ENCODE results near the gene COL9A3. TPM values are rescaled to one million over a fixed set of nuclear protein-coding genes. Genes with fewer than 3 reads are reported as not detected.

Gene COL9A3
- total RNA-seq, 2 experiments from 2014 or later = 0.45 TPM; not detected in 1

GRCh38 chr20:62821726-62822210 lies 4.9 kb downstream of the COL9A3 start:
- Mint-ChIP-seq H3K4me1 (no peaks in the 10 kb centered on the region), H3K27ac (no peak overlapping the region), H3K9me3 (ENCODE audit: low read depth) (no peaks in the 10 kb centered on the region), H3K27me3 (peaks cover 10% of the 10 kb centered on the region), H3K4me3 (no peak overlapping the region), H3K36me3 (no peaks in the 10 kb centered on the region)
- CTCF ChIA-PET = interaction anchor here (1.4 kb wide), 1 partner anchor 13 kb away, joined by 11 read pairs; no protein-coding TSS in a partner anchor
- ATAC-seq (no peak), DNase-seq (no peak)

- DNase-seq (no peak), ATAC-seq (no peak)
- CTCF ChIA-PET = interaction anchor here (0.6 to 1.4 kb wide), 6 partner anchors 14 to 187 kb away, joined by 3 to 11 read pairs (median 3); no protein-coding TSS in a partner anchor
- peaks cover 10% of the 10 kb centered on the region for H3K27me3 Mint-ChIP-seq
- no peaks in the 10 kb centered on the region for H3K4me1 Mint-ChIP-seq
- no peaks in the 10 kb centered on the region for H3K9me3 Mint-ChIP-seq (ENCODE audit: low read depth)
- no peaks in the 10 kb centered on the region for H3K36me3 Mint-ChIP-seq
- no peak overlapping the region for H3K27ac Mint-ChIP-seq
- no peak overlapping the region for H3K4me3 Mint-ChIP-seq
These were observed 5.5 kb downstream of the COL9A3 start for GRCh38 chr20:62822239-62822787.

GRCh38 chr20:62822788-62823651 lies 6.2 kb downstream of the COL9A3 start:
- Mint-ChIP-seq H3K27me3 (peaks cover 6% of the 10 kb centered on the region), H3K36me3 (no peaks in the 10 kb centered on the region), H3K4me1 (no peaks in the 10 kb centered on the region), H3K27ac (no peak overlapping the region), H3K4me3 (no peak overlapping the region), H3K9me3 (ENCODE audit: low read depth) (no peaks in the 10 kb centered on the region)
- DNase-seq (peak; percentile 73), ATAC-seq (peak; percentile 69)
- CTCF ChIA-PET = interaction anchor here (0.6 to 1.4 kb wide), 6 partner anchors 15 to 186 kb away, joined by 3 to 11 read pairs (median 3); no protein-coding TSS in a partner anchor

- DNase-seq (no peak), ATAC-seq (no peak)
- Mint-ChIP-seq H3K4me1 (no peaks in the 10 kb centered on the region), H3K4me3 (no peak overlapping the region), H3K9me3 (ENCODE audit: low read depth) (no peaks in the 10 kb centered on the region), H3K27me3 (no peaks in the 10 kb centered on the region), H3K36me3 (no peaks in the 10 kb centered on the region), H3K27ac (no peak overlapping the region)
- CTCF ChIA-PET = interaction anchor here (1.3 to 1.4 kb wide), 2 partner anchors 25 to 30 kb away, joined by 3 to 4 read pairs; no protein-coding TSS in a partner anchor
These were observed 7.0 kb downstream of the COL9A3 start for GRCh38 chr20:62823688-62824475.

GRCh38 chr20:62824476-62825332 lies 7.9 kb downstream of the COL9A3 start:
- DNase-seq = no peak
- no peaks in the 10 kb centered on the region for H3K4me1 Mint-ChIP-seq
- no peak overlapping the region for H3K27ac Mint-ChIP-seq
- H3K36me3 Mint-ChIP-seq = no peaks in the 10 kb centered on the region
- CTCF ChIA-PET = interaction anchor here (0.8 kb wide), 1 partner anchor 16 kb away, joined by 3 read pairs; no protein-coding TSS in a partner anchor
- no peak overlapping the region for H3K4me3 Mint-ChIP-seq
- ATAC-seq = peak; percentile 51
- no peaks in the 10 kb centered on the region for H3K27me3 Mint-ChIP-seq
- no peaks in the 10 kb centered on the region for H3K9me3 Mint-ChIP-seq (ENCODE audit: low read depth)

GRCh38 chr20:62825333-62825985 lies 8.6 kb downstream of the COL9A3 start:
- CTCF ChIA-PET = interaction anchor here (0.8 kb wide), 1 partner anchor 17 kb away, joined by 3 read pairs; no protein-coding TSS in a partner anchor
- no peak overlapping the region for H3K4me3 Mint-ChIP-seq

GRCh38 chr20:62825986-62826645 lies 9.3 kb downstream of the COL9A3 start:
- no peaks in the 10 kb centered on the region for H3K27me3 Mint-ChIP-seq
- no peaks in the 10 kb centered on the region for H3K36me3 Mint-ChIP-seq
- CTCF ChIA-PET = no interaction called here
- no peaks in the 10 kb centered on the region for H3K4me1 Mint-ChIP-seq
- no peaks in the 10 kb centered on the region for H3K9me3 Mint-ChIP-seq (ENCODE audit: low read depth)
- no peak for DNase-seq
- H3K27ac Mint-ChIP-seq = no peak overlapping the region
- no peak for ATAC-seq
- no peak overlapping the region for H3K4me3 Mint-ChIP-seq

More at GRCh38 chr20:62825333-62825985, 8.6 kb downstream of the COL9A3 start:
- no peaks in the 10 kb centered on the region for H3K4me1 Mint-ChIP-seq
- DNase-seq = no peak
- no peak for ATAC-seq
- H3K27me3 Mint-ChIP-seq = no peaks in the 10 kb centered on the region
- no peak overlapping the region for H3K27ac Mint-ChIP-seq
- no peaks in the 10 kb centered on the region for H3K36me3 Mint-ChIP-seq
- H3K9me3 Mint-ChIP-seq (ENCODE audit: low read depth) = no peaks in the 10 kb centered on the region

GRCh38 chr20:62826646-62827310 lies 9.9 kb downstream of the COL9A3 start:
- CTCF ChIA-PET = no interaction called here
- ATAC-seq = no peak
- Mint-ChIP-seq H3K4me3 (no peak overlapping the region), H3K36me3 (no peaks in the 10 kb centered on the region), H3K27me3 (no peaks in the 10 kb centered on the region), H3K27ac (no peak overlapping the region), H3K9me3 (ENCODE audit: low read depth) (no peaks in the 10 kb centered on the region), H3K4me1 (no peaks in the 10 kb centered on the region)
- DNase-seq = no peak

GRCh38 chr20:62827311-62828038 lies 10.6 kb downstream of the COL9A3 start:
- ATAC-seq = no peak
- Mint-ChIP-seq H3K4me1 (peaks cover 3% of the 10 kb centered on the region), H3K9me3 (ENCODE audit: low read depth) (no peaks in the 10 kb centered on the region), H3K27ac (no peak overlapping the region), H3K4me3 (no peak overlapping the region), H3K27me3 (no peaks in the 10 kb centered on the region), H3K36me3 (no peaks in the 10 kb centered on the region)
- CTCF ChIA-PET = interaction anchor here (0.6 kb wide), 1 partner anchor 327 kb away, joined by 3 read pairs; no protein-coding TSS in a partner anchor
- no peak for DNase-seq

- ATAC-seq = no peak
These were observed 11.2 kb downstream of the COL9A3 start for GRCh38 chr20:62828051-62828450.

More at GRCh38 chr20:62828051-62828450, 11.2 kb downstream of the COL9A3 start:
- no peak for DNase-seq
- Mint-ChIP-seq H3K27me3 (no peaks in the 10 kb centered on the region), H3K36me3 (no peaks in the 10 kb centered on the region), H3K4me3 (no peak overlapping the region), H3K9me3 (ENCODE audit: low read depth) (no peaks in the 10 kb centered on the region), H3K27ac (no peak overlapping the region), H3K4me1 (peaks cover 9% of the 10 kb centered on the region)
- CTCF ChIA-PET = interaction anchor here (0.6 kb wide), 1 partner anchor 328 kb away, joined by 3 read pairs; no protein-coding TSS in a partner anchor
